HG03064 (cell line): ENCODE data around the gene DZIP1L.
"Not testable (repeated sequence)": the region's sequence is repeated elsewhere in the genome, so short reads cannot be mapped to it uniquely, and the experiment has no call there.

Source experiments
- ATAC-seq: cut with Tn5 transposase; IDR thresholded peaks from one replicate; pipeline ENCODE4 v1.9.1; 2021; ENCODE audit warnings: low read depth; ENCODE audit not compliant: unreplicated experiment

The DZIP1L gene

GRCh38 chr3:138114431-138114918 lies 933 bp downstream of the DZIP1L start:
- no peak for ATAC-seq

GRCh38 chr3:138113326-138113725 lies 2.1 kb downstream of the DZIP1L start:
- ATAC-seq: no peak

GRCh38 chr3:138112362-138112761 lies 3.0 kb downstream of the DZIP1L start:
- ATAC-seq: no peak

- no peak for ATAC-seq
These were observed 9.8 kb downstream of the DZIP1L start for GRCh38 chr3:138105598-138105997.

GRCh38 chr3:138103466-138103865 lies 11.9 kb downstream of the DZIP1L start:
- ATAC-seq: no peak

- ATAC-seq: not testable (repeated sequence)
These were observed 14.0 kb downstream of the DZIP1L start for GRCh38 chr3:138101351-138101940.

GRCh38 chr3:138099417-138099816 lies 16.0 kb downstream of the DZIP1L start:
- no peak for ATAC-seq

- ATAC-seq: no peak
These were observed 17.9 kb downstream of the DZIP1L start for GRCh38 chr3:138097192-138098172.

GRCh38 chr3:138093721-138094120 lies 21.7 kb downstream of the DZIP1L start:
- ATAC-seq: no peak

GRCh38 chr3:138092023-138092422 lies 23.4 kb downstream of the DZIP1L start:
- no peak for ATAC-seq

GRCh38 chr3:138089091-138089490 lies 26.3 kb downstream of the DZIP1L start:
- ATAC-seq: no peak

GRCh38 chr3:138085745-138086144 lies 29.7 kb downstream of the DZIP1L start:
- ATAC-seq: not testable (repeated sequence)

- no peak for ATAC-seq
These were observed 31.2 kb downstream of the DZIP1L start for GRCh38 chr3:138084196-138084595.

GRCh38 chr3:138082992-138083386 lies 32.4 kb downstream of the DZIP1L start:
- no peak for ATAC-seq

GRCh38 chr3:138082085-138082991 lies 33.1 kb downstream of the DZIP1L start:
- no peak for ATAC-seq

- ATAC-seq: no peak
These were observed 33.9 kb downstream of the DZIP1L start for GRCh38 chr3:138081371-138082084.

GRCh38 chr3:138079901-138080300 lies 35.5 kb downstream of the DZIP1L start:
- no peak for ATAC-seq

GRCh38 chr3:138078901-138079344 lies 36.5 kb downstream of the DZIP1L start:
- ATAC-seq: no peak

- ATAC-seq: no peak
These were observed 37.3 kb downstream of the DZIP1L start for GRCh38 chr3:138078096-138078495.

- no peak for ATAC-seq
These were observed 42.6 kb downstream of the DZIP1L start for GRCh38 chr3:138072796-138073195.
